HUDEP-2 (cell line): ENCODE data around the gene FAM76B.
"Not testable (repeated sequence)": the region's sequence is repeated elsewhere in the genome, so short reads cannot be mapped to it uniquely, and the experiment has no call there.

Experiments used
- DNase-seq, 76 experiments: peaks; one replicate each; lab custom pipeline; 2025; ENCODE audit not compliant: unreplicated experiment in 76 of 76; lab: John Stamatoyannopoulos, UW

FAM76B gene

DNA sequence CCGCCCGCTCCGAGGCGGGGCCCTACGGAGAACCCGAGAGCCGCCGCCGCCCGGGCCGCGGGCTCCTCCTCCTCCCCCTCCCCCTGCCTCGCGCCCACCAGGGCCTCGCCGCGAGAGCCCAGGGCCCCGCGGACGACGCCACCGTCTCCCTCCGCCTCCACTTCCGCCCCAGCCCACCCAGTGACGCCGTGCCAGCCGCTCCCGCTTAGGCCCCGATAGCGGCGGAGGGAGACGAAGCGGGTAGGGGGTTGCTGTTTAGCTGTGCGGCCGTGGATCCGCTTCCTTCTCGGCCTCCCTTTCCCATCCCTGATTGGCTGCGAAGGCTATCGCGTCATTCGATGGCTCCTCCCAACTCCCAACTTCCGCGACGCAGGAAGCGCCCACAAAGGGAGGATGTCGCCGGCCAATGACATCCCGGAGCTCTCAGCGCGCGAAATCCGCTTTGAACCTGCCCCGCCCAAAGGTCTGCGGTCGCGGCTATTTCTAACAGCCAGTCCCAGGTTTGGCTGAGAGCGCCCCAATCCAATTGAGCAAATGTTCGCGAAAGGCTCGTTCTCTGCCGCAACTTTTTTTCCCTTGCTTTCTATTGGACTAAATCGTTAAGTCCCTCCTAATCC, at the start of gene FAM76B:
Gene FAM76B, minus strand, starts transcription at position 277 of the 617 bp plus-strand sequence. CDS start 304 bp downstream, outside the sequence.
- peak; percentile 40 to 98 (median 95) for DNase-seq

DNA sequence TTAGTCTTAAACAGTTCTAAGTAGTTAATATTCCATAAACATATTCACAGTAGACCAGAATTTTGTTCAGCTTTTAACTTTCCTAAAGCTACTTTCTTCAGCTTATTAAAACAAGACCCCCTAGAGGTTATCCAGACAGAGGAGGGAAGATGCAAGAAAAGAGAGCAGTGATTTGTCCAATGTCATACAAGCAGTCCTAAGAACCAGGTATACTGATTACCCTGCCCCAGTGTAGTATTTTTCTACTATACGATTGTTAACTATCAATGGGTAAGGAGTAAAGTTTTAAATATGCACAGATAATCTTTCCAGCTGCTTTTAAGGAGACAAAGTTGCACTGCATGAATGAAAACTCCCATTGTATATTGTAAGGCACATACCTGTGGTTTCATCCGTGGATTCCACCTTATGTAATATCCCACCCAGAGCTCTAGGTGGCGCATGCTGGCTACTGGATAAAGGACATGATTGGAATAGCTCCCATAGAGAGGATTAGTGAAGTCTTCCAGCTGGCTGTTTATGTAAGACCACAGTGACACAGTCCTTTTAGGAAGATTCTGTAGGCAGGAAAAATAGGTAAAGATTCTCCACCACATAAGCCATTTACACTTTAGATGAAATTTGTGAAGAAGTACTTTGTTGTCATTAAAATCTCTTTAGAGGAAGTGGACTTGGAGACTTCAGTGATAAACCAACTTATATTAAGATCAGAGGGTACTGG, 46.3 kb upstream of the FAM76B start:
- peak in 48 of 76 experiments; percentile 0 to 61 (median 29) for DNase-seq

DNA sequence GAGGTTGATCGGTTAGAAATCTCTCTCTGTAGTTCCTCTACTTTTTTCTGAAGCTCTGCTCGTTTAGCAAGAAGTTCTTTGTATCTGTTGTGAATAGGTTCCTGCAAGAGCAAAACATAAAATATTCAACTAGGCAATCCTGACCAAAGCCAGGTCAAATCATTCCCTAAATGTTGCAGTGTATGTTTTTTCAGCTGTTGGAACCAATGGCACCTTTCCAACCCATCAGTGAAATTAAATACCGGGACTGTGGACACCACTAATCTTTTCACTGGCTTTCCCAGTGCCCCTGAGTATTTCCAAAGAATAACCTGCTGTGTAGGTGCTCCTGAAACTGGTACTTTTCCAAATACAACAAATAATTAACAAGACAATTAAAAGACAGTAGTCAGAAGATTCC, 45.8 kb upstream of the FAM76B start:
- no peak for DNase-seq

DNA sequence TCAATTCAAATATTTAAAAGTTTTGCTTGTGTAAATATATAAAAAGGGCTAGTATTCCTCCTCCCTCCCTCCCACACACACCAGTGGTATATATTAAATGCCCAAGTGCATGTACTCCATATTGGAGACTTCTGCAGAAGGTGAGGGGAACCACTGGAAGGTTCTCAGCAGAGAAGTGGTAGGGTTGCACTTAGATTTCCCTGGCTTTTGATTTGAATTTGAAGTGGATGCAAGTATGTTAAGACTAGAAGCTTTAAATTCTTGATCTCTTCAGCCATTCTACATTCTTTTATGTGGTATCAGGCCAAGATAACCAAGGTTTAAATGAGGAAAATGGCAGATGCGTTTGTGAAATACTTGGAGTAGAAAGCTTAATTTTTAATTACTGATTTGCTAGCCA, 43.8 kb upstream of the FAM76B start:
- DNase-seq = no peak

DNA sequence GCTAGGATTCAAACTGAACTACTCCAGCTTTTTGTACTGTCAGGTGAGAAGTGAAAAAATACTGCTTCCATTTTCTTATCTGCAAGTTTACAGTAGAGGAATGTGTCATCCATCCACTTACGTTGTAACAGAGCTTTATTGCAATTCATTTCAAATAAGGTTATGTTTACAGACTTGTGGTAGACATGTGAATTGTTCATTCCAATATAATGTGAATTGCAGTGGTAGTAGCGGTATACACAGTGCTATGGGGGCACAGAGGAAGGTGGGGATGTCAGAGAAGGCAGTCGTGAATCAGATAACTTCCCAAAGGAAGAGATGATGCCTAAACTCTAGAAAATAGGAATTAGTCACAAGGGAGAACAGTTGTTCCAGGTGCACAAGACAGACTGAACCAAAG, 43.2 kb upstream of the FAM76B start:
- no peak for DNase-seq

DNA sequence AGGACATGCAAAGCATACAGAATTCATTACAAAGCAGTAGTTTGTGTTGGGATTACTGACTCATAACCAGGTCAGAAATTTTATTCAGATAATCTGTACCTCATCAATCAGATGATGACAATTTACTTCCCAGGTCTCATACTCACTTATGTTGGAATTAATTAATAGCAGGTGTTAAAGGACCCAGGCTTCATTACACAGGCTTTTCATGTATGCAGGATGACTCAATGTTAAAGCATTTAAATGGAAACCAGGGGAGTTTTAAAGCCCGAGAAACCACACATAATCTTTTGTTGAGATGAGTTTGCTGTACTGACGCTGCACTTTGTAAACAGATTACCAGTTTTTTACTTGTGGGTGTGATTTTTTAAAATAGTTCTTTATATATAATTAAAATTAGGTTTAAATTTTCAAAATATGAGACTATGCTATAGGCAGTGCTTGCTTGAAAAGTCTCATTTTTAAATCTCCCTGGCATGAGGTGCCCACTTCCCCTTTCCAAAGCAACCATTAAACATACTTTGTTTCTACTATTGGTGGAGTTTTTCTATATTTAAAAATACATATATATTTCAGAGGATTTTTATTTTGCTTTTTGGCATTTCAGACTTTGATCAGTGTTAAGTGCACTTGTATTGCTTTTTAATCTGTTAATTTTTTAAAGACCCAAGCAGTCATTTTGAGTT, 41.8 kb upstream of the FAM76B start:
- DNase-seq = no peak

DNA sequence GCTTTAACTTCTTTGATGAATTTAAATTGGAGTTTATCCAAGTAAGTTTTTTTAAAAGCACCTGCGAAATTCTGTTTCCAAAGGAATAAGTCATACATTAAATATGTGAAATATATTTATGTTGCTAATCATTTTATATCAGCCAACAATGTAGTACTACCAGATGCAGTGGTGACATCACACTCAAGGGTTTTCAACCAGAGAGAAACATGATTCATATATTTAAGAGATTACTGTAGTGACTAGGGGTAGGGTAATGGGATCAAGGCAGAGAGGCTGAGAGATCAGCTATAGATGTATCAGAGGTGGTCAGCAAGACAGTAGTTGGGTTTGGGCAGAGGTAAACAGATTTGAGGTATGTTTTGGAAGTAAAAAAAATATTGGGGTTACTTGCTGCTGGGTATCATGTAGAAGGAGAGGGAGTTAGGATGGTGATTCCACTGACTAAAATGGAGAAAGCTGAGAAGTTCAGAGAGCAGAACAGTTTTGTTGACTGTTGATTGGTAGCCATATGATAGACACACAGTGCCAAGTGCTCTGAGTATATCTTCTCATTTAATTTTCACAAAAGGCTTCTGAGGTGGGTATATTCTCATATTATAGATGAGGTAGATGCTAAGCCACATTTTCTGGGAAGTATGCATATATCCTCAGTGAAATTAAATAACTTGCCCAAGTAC, 40.1 kb upstream of the FAM76B start:
- DNase-seq = no peak

DNA sequence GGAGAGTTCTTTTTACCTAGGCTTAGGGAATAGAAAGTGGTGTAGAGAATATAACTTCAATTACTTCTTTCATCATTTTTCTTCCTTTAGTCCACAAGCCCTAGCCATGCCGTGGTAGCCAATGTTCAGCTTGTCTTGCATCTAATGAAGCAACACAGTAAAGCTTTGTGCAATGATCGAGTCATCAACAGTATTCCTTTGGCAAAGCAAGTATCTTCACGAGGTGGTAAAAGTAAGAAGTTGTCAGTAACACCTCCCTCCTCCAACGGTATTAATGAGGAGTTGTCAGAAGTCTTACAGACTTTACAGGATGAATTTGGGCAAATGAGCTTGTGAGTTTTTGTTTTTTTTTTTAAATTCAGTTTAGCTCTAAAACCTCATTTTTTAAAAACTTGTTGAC, 38.1 kb upstream of the FAM76B start:
- no peak for DNase-seq

DNA sequence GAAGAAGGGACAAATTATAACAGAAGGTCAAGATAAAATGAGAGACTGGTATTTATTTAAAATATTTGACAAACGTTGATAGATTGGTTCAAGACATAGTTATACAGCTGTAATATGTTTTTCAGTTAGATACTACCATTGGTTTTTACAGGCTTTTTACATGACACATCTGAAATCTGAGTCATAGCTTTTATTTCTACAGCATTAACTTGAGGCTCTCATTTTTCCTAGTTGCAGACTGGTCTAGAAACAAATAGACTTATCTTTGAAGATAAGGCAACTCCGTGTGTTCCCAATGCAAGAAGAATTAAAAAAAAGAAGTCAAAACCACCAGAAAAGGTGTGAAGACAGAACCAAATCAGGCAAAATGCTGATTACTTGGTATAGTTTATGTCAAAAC, 32.1 kb upstream of the FAM76B start:
- DNase-seq = no peak

DNA sequence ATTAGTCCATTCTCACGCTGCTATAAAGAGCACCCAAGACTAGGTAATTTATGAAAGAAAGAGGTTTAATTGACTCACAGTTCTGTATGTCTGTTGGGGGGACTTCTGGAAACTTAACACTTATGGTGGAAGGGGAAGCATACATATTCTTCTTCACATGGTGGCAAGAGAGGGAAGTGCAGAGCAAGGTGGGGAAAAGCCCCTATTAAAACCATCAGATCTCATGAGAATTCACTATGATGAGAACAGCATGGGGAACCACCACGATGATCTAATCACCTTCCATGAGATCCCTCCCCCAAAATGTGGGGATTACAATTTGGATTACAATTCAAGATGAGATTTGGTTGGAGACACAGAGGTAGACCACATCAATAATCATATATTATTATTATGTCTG, 26.5 kb upstream of the FAM76B start:
- no peak for DNase-seq

DNA sequence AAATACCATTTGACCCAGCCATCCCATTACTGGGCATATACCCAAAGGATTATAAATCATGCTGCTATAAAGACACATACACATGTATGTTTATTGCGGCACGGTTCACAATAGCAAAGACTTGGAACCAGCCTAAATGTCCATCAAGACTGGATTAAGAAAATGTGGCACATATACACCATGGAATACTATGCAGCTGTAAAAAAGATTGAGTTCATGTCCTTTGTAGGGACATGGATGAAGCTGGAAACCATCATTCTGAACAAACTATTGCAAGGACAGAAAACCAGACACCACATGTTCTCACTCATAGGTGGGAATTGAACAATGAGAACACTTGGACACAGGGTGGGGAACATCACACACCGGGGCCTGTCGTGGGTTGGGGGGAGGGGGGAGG, 21.5 kb upstream of the FAM76B start:
- DNase-seq = not testable (repeated sequence)

DNA sequence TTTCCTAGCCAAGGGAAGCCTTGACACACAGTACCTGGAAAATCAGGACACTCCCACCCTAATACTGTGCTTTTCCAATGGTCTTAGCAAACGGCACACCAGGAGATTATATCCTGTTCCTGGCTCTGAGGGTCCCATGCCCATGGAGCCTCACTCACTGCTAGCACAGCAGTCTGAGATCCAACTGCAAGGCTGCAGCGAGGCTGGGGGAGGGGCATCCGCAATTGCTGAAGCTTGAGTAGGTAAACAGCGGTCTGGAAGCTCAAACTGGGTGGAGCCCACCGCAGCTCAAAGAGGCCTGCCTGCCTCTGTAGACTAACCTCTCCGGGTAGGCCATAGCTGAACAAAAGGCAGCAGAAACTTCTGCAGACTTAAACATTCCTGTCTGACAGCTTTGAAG, 16.9 kb upstream of the FAM76B start:
- DNase-seq = not testable (repeated sequence)

DNA sequence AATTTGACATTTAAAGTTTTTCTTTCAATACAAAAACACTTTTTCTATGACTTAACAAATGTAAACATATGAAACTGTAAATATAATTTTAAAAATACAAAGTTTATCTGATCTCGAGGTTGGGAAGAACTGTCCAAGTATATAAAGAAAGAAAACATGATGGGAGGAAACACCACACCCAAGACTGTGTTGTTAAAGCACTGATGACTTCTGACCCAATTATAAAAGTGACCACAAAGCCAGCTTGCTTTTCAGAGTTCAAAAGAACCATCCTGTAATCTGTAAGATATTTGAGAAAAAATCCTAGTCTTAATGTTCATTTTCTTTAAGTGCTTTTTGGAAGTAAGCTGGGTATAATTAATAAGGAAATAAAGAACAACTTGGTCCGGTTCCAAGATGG, 16.3 kb upstream of the FAM76B start:
- no peak for DNase-seq

DNA sequence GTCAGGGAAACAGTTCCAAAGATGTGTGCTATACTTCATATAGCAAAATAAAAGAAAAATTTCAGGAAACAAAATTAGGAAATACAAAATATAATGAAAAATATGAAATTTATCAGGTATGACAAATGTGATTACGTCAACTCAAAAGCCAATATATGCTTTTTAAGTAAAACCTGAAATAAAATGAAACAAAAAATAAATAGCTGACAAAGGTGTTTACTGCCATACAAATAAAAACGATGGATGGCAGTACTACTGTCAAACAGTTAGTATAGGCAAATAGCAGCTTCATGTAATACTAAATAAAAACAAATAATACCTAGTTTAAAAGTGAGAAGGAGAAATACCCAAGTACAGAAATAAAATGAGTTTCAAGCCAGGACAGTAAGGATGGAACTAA, 14.4 kb upstream of the FAM76B start:
- DNase-seq = no peak

DNA sequence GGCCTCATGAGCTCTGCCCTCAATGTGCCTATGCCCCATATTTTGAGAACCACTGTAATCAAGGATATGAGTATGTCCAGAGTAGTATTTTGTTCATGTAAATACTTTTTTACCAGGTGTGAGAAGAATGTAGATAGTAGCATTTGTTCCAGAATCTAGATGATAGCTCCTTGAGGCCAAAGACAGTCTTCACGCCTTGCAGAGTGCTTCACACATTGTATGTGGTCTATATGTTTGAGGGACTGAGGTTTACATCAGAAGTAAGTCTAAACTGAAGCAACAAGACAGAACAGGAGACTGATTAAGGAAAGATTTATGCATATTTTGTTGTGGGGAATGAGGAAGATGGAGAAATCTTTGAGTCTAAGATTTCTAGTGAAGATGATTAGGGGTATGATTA, 13.2 kb upstream of the FAM76B start:
- no peak for DNase-seq

DNA sequence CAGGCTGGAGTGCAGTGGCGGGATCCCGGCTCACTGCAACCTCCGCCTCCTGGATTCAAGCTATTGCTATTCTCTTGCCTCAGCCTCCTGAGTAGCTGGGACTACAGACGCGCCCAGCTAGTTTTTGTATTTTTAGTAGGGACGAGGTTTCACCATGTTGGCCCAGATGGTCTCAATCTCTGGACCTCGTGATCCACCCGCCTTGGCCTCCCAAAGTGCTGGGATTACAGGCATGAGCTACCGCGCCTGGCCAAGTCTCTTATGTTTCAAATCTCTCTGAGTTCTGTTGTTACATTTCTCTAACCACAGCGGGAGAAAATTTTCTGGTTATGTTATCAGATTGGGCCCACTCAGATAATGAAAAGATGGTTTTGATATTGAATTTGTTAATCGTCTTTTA, 10.9 kb upstream of the FAM76B start:
- DNase-seq = no peak

DNA sequence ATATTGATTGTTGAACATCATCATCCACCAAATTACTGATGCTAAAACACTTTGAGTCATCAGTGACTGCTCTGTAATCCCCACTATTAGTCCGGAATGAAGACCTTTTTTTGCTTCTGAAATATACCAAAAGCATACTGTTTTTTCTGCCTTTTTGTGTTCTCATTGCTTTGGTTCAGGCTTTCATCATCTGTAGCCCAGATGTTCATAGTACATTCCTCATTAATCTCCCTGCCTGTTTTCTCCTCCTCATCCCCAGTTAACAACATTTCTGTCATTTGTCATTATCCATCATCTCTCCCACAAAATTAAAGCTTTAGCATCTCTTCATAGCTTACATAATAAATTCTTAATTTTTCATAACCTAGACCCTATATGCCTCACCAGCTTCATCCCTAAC, 10.0 kb upstream of the FAM76B start:
- no peak for DNase-seq

DNA sequence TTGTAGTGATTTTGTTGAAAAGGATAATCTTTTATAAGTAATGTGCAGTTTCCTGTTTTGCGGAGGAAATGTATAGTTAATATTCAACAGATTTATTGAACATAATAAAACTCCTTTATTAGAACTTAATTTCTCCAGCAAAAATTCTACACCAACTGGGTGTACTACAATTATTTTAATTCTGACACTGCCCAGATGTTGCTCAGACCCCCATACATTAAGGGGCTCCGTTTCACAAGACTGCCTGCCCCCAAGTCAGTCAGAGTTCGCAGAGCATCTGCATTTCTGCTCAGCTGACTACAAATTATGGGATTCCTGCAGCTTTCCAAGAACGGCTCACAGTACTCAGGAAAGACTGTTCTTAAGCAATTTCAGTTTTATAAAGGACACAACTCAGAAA, 6.9 kb upstream of the FAM76B start:
- DNase-seq = no peak

DNA sequence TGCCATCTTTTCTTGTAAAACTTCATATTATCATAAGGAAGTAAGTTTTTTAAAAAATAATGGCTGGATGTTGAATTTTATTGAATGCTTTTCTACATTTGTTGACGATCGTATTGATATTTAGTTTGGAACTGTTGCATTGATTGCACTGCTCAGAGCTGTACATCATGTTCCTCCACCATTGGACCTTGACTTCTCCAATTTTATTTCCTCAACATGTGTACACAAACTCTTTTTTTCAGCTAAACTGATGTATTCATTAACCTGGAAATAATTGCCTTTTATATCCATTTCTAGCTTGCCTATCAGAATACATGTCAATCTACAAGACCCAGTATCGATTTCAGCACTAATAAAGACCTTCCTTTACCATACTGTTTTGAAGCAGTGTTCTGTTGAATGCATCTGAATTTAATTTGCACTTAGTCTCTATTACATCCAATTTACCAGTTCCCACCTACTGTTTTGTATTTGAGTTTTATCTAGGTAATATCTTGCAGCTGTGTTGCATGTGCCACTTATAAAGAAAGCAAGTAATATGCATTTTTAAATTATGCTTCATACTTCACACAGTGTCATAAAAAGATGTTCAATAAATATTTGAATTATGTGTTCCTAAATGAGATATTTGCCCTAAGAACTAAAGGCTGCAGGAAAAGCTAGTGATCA, 6.2 kb upstream of the FAM76B start:
- DNase-seq = no peak

DNA sequence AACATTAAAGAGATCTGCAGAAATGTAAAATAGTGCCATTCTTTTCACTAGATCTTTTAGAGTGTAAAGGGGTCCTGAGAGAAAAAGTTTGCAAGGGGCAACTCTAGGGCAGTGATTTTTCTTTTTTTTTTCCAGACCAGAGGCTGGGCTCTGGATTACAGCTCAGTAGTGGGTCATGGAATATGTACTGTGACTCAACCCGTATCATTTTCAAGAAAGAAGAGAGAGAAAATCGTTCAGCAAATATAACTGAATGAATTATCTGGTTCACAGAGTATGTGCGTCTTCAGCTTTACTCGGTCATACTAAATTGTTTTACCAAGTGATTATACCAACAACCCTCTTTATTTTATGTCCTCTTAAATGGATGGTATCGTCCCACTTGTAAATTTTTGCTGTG, 4.5 kb upstream of the FAM76B start:
- DNase-seq = no peak

DNA sequence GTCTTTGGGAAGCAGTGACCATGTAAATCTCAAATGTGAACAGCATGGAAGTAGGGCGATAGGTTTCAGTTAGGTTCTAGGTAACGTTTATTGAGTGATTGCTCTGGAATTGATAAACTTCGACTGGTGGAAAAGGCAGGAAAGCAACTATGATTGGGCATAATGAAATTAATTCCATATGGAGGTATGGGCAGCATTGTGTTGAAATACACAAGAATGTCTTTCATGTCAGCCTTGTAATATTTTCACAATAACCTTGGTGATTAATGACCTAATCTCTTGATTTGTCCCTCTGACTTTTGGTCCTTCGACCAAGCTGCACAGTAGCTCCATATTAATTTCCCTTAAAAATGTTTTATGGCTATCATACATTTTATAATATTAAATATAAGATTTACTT, 3.5 kb upstream of the FAM76B start:
- DNase-seq = no peak
